Endothelial cell of umbilical vein (primary cell): Measurements from ENCODE around the gene CNN2.

Experiments used
- EZH2 ChIP-seq: IDR thresholded peaks from 2 replicates; pipeline ENCODE4 v1.6.1; 2012; ENCODE audit warnings: borderline replicate concordance, low read depth, mild to moderate bottlenecking, moderate library complexity, low read length, inconsistent platforms; ENCODE audit not compliant: severe bottlenecking
- GATA2 ChIP-seq: IDR thresholded peaks from 2 replicates; pipeline ENCODE4 v1.7.0; 2011; ENCODE audit warnings: low read depth, mild to moderate bottlenecking, moderate library complexity, mixed read lengths, low read length; ENCODE audit not compliant: insufficient read length, insufficient read depth
- JUN ChIP-seq: IDR thresholded peaks from 2 replicates; pipeline ENCODE4 v1.6.1; 2011; ENCODE audit warnings: borderline replicate concordance, low read depth; ENCODE audit not compliant: insufficient read length, insufficient read depth
- MYC ChIP-seq: IDR thresholded peaks from one replicate; pipeline ENCODE4 v1.6.1; 2011; ENCODE audit warnings: mild to moderate bottlenecking, low read depth, low read length
- POLR2A ChIP-seq: IDR thresholded peaks from 2 replicates; pipeline ENCODE4 v1.6.1; 2012; ENCODE audit warnings: low read depth, mild to moderate bottlenecking, control low read depth, low read length
- POLR2AphosphoS5 ChIP-seq: IDR thresholded peaks from 2 replicates; pipeline ENCODE4 v1.6.1; 2012; ENCODE audit warnings: low read depth, mild to moderate bottlenecking, control low read depth, low read length, moderate library complexity; ENCODE audit not compliant: insufficient read depth
- TF ChIP-seq, protein P1 (sequence below), 2 donors: IDR thresholded peaks; 1 replicate in 1 of 2; 2 replicates in 1 of 2; pipeline ENCODE4 v1.5.1; 2011; ENCODE audit warnings: low read length in 2 of 2, mild to moderate bottlenecking in 2 of 2, moderate library complexity in 2 of 2, control low read depth in 1 of 2, inconsistent platforms in 1 of 2, low read depth in 1 of 2; ENCODE audit not compliant: insufficient read depth in 1 of 2; ENCODE audit errors: extremely low read depth in 1 of 2
- TF ChIP-seq, protein P2 (sequence below): IDR thresholded peaks from 2 replicates; pipeline ENCODE4 v1.6.1; 2011; ENCODE audit not compliant: insufficient read depth, insufficient read length

DNA sequence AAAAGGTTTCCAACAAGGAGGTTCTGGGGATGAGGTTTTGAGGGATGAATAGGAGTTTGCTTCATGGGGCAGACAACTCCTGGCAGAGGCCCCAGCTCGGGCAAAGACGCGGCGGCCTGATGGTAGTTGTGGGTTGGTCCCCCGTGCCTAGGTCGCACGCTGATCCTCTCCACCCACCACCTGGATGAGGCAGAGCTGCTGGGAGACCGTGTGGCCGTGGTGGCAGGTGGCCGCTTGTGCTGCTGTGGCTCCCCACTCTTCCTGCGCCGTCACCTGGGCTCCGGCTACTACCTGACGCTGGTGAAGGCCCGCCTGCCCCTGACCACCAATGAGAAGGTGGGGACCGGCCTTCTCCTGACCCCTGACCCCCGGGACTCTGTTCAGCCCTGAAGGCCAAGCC lies 25.4 kb downstream of the CNN2 start:
- TF ChIP-seq POLR2A (no peak), EZH2 (no peak), POLR2AphosphoS5 (no peak), GATA2 (no peak), MYC (no peak), JUN (no peak)
- TF ChIP-seq, protein P1, sequence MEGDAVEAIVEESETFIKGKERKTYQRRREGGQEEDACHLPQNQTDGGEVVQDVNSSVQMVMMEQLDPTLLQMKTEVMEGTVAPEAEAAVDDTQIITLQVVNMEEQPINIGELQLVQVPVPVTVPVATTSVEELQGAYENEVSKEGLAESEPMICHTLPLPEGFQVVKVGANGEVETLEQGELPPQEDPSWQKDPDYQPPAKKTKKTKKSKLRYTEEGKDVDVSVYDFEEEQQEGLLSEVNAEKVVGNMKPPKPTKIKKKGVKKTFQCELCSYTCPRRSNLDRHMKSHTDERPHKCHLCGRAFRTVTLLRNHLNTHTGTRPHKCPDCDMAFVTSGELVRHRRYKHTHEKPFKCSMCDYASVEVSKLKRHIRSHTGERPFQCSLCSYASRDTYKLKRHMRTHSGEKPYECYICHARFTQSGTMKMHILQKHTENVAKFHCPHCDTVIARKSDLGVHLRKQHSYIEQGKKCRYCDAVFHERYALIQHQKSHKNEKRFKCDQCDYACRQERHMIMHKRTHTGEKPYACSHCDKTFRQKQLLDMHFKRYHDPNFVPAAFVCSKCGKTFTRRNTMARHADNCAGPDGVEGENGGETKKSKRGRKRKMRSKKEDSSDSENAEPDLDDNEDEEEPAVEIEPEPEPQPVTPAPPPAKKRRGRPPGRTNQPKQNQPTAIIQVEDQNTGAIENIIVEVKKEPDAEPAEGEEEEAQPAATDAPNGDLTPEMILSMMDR (IDR thresholded peaks at IDR 0.05; ENCODE audit: extremely low read depth in 1 of 2, insufficient read depth in 1 of 2, low read depth in 1 of 2, low read length in 2 of 2), result no peak
- TF ChIP-seq, protein P2, sequence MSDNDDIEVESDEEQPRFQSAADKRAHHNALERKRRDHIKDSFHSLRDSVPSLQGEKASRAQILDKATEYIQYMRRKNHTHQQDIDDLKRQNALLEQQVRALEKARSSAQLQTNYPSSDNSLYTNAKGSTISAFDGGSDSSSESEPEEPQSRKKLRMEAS, result no peak
